Amniotic stem cell (primary cell): Measurements from ENCODE around the gene KDM5B.

Experiments
- DNase-seq: peaks from one replicate; lab custom pipeline; 2025; lab: John Stamatoyannopoulos, UW

KDM5B gene

DNA sequence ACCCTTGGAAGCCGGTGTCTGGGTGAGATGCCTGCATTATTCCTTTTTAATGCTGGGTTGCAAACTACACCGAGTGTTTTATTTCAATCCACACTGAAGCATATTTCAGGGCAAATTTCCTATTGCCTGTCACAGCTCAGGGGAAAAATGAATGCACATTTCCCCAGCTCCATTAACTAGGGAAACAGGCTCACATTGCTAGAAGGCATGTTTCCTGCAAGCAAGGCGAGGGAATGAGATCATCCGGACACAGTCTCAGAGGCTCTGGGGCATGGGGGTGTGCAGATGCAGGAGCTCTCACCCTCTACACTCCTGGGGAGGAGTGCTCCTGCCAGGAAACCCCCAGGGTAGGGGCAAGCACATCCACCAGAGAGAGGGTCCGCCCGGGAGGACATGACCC, 122.6 kb downstream of the KDM5B start:
- DNase-seq, result no peak

DNA sequence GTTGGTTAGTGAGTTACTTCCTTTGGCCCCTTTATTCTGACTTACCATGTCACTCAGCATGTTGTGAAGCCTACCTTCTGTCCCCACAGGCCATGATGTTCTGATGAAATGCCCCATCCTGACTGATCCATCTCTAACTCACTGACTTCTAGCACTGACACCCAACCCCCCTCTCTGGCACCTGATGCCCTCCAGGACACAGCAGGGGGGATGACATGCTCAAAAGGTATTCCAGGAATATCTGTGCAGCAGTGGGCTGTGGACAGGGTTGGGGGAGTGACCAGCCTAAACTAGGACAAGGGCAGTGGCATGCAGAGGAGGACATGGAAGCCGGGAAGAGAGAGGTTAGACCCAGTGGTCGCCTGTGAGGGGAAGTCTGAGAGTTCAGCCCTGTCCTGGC, 123.5 kb downstream of the KDM5B start:
- DNase-seq, result no peak

DNA sequence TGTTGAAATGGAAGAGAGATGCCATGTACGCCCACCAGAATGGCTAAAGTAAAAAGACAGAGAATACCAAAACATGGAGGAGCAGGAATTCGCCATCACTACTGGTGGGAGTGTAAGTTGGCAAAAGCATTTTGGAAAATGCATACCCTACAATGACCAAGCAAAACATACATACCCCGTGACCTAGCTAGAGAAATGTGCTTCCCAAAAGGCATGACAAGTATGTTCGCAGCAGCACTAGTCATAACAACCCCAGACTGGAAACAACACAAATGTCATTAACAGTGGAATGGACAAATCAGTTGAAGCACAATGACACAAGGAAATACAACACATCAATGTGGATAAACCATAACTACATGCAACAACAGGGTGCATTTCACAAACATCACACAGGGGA, 125.2 kb downstream of the KDM5B start:
- no peak for DNase-seq

DNA sequence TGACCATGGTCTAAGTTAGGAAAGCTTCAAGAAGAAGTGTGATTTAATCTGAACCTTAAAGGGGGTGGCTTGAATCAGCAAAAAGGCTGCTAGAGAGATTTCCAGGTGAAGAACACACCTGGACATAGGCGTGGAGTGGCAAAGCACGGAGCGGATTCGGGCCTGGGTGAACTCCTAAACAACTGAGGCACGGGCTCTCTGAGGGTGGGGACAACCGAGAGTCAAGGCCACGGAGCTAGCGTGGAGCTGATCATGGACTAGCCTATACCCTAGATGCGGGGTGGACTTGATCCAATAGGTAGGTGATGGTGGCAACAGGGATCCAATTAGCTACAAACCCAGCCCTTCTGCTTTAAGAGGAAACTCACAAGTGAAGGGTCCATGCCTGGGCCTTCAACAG, 125.7 kb downstream of the KDM5B start:
- DNase-seq, result no peak

DNA sequence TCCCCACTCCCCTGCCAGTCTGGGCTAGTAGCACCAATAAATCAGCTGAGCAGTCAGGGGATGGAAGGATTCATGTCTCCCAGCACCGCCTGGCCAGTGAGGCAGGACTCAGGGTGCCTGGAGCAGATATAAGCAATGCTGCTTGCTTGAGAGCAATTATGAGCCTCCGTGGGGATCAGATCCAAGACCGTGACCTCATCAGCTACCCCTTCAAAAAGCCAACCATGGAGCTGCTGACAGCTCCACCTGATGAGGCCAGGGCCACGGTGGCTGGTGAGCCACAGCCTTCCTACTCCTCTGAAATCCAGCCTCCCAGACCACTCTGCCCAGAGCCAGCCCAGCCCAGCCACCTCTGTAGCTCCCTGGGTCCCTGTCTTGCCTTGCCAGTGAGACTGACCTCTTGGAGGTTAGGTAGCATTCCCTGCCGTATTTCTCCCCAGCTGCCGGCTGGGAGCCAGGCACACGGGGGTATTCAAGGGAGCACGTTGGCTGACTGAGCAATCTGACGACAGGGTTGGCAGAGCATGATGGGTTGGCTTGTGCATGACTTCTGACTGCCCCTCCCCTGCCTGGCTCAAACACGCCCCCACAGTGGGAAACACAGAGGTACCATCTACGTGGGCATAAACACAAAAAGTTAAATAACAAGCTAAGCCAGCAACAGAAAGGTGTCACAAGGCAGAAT, 126.3 kb downstream of the KDM5B start:
- no peak for DNase-seq

DNA sequence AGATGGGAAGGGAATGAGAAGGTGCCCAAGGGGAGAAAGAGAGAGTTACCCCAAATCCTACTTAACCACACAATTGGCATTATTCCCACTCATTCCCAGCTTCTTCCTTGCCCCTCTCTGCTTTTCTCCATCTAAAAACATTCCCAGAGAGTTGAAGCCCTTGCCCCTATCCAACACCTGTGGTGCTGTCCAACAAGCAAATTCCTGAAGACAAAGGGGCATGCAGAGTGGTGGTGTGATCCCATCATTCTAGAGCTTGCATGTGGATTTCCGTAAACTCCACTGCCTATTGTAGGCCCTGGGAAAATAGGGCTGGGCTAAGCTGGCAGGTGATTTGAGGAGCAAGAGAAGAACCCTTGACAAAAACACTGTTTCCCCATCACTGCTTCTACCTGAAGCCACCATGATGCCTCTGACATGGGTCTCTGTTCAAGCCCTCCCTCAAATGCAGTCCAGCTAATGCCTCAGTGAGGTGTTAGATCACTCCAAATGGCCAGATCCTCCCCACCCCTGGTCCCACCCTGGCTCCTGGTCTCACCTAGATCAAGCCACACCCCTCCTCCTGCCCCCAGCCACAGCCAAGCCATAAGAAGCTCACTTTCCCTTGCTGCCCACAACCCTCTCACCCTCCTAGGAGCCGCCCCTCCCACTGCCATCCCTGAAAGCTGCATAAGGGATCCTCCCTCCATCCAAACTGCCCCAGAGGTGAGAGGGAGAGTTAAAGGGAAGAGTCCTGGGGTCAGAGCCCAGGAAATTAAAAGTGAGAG, 127.5 kb downstream of the KDM5B start:
- DNase-seq, result no peak

DNA sequence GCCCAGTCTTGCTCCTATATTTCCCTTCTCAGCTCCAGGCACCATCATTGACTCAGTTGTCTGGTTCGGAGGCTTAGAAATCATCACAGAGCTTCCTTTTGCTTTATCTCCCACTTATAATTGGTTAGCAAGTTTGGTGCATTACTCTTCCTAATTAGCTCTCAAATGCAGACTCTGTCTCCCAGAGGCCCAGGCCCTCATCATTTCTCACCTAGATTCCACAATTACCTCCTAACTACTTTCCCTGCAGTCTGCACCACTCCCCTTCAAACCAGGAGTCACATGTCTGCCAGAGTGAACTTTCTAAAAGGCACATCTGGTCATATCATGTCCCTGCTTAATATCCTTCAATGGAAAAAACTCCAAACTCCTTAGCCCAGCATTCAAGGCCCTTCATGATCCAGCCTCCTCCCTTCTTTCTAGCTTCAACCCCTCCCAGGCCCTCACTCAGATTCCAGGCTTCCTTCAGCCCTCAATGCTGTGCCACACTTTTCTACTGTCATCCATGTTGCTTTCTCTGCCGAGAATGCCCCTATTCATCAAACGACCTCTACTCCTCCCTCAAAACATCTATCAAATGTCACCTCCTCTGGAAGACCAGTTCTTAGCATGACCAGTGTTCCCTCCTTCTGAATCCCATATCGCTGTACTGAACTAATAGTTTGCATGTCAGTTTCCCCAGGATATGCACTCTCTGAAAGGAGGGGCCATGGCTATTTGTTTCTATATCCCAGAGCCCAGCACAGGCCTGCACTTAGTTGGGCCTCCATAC, 128.6 kb downstream of the KDM5B start:
- no peak for DNase-seq

DNA sequence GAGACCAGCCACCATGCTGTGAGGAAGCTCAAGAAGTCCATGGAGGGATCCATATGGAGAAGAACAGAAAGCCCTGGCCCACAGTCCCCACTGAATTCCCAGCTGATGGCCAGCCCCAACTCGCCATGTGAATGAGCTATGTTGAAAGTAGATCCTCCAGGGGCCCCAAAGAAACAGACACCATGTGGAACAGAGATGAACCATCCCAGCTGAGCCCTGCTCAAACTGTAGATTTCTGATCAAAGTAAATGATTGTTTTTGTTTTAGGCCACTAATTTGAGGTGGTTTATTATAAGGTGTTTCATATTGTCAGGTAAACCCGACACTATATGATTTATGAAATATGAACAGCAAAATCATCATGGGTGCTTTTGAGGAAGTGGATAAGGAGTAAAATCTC, 130.8 kb downstream of the KDM5B start:
- no peak for DNase-seq
